GM13976 (cell line): ENCODE measurements around the gene SERP2.

Experiments
- DNase-seq: peaks from one replicate; pipeline ENCODE4 v3.0.0; 2012; ENCODE audit warnings: low spot score
- in situ Hi-C: fragments of 300-500 bp; cut with MboI; formaldehyde crosslinking; loops from one replicate; pipeline ENCODE4 v1.12.0; 2022; ENCODE audit warnings: low sequenced_read_pairs, mixed read lengths, inconsistent platforms; ENCODE audit not compliant: unreplicated experiment
- TF ChIP-seq, protein P1 (sequence below): IDR thresholded peaks from 2 replicates; pipeline ENCODE4 v1.5.1; 2012; ENCODE audit warnings: borderline replicate concordance, mild to moderate bottlenecking; ENCODE audit not compliant: insufficient read depth; ENCODE audit errors: extremely low read depth, missing control alignments, control extremely low read depth

SERP2 gene

DNA sequence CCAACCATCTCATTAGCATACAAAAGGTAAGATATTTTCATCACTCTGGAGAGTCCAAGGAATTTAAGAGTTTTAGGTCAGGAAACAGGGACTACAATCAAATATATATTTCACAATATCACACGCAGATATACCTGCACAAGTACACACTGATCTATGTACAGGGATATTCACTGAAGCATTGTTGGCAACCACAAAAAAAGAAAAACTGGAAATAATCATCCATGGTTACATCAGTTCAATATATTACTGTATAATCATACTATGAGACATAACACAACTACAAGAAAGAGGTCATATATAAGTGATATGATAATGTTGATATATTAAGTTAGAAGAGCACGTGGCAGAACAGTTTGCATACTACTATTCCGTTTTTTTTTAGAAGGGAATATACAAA lies 2.2 kb upstream of the SERP2 start:
- no peak for DNase-seq
- in situ Hi-C loops, result no loop called here
- TF ChIP-seq, protein P1, sequence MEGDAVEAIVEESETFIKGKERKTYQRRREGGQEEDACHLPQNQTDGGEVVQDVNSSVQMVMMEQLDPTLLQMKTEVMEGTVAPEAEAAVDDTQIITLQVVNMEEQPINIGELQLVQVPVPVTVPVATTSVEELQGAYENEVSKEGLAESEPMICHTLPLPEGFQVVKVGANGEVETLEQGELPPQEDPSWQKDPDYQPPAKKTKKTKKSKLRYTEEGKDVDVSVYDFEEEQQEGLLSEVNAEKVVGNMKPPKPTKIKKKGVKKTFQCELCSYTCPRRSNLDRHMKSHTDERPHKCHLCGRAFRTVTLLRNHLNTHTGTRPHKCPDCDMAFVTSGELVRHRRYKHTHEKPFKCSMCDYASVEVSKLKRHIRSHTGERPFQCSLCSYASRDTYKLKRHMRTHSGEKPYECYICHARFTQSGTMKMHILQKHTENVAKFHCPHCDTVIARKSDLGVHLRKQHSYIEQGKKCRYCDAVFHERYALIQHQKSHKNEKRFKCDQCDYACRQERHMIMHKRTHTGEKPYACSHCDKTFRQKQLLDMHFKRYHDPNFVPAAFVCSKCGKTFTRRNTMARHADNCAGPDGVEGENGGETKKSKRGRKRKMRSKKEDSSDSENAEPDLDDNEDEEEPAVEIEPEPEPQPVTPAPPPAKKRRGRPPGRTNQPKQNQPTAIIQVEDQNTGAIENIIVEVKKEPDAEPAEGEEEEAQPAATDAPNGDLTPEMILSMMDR, result no peak

DNA sequence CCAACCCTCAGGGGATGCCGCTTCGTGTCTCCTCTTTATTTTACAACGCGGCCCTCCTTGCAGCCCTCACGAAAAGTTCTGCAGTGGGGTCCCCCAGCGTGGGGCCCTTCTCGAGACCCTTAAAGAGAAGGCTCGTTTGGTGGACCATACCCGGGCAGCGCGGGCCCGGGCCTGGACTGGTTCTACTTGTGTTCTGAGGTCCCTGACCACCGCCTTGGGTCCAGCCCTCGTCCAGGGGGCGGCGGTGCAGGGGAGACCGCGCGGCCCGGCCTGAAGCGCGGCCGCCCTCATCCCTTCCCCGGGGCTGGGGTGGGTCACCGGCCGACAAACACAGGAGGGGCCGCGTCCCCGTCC lies 400 bp upstream of the SERP2 start:
- in situ Hi-C loops, result no loop called here
- TF ChIP-seq, protein P1, result no peak
- no peak for DNase-seq

DNA sequence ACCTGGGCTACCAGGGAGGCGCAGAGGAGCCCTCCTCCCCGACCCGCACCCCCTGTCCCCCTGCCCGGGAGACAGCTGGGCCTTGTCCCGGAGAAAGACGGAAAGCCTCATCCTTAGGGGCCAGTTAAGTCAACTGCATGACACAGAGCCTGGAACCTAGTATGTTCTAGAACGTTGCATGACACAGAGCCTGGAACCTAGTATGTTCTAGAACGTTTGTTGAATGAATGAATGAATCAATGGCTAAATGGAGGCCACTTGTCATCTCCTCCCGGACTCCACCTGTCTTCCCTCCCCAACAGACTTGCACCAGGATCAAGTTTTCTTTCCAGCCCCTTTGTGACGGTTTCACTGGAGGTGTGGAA lies 706 bp downstream of the SERP2 start:
- TF ChIP-seq, protein P1, result no peak
- in situ Hi-C loops, result no loop called here
- no peak for DNase-seq

DNA sequence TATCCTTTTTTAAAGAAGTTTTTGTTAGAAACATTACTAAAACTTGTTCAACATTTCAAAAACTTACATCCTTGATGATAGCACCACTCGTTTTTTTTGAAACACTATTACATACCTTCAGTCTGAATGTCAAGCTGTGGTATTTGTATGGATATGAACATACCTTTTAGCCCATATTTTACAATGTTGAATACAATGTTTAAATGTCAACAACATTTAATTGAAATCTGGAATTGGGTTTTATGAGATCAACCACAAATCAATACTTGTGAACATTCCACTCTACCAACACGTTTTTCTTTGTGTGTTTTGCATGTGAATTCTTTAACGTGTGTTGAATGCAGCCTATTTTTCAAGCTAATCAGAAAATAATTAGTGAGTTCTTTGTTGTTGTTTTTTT lies 4.7 kb downstream of the SERP2 start:
- no peak for DNase-seq
- in situ Hi-C loops, result no loop called here
- TF ChIP-seq, protein P1, result no peak

DNA sequence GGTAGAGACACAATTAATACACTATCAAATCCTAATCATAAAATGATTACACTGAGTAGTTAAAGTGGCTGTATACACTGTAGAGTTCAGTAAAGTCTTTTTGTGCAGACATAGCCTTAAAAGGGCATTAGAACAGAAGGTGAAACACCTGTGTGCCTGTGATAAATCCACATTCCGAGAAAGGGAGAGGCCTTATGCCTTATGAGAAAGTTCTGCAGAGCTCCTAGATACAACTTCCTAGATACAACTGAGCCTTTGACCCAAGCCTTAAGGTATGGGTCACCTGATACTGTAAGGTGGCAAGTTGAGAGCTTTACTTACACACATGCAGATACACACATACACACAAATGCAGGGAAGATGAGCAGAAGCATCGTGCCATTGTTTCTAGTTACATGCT lies 6.3 kb downstream of the SERP2 start:
- in situ Hi-C loops, result no loop called here
- no peak for DNase-seq
- TF ChIP-seq, protein P1, result no peak

DNA sequence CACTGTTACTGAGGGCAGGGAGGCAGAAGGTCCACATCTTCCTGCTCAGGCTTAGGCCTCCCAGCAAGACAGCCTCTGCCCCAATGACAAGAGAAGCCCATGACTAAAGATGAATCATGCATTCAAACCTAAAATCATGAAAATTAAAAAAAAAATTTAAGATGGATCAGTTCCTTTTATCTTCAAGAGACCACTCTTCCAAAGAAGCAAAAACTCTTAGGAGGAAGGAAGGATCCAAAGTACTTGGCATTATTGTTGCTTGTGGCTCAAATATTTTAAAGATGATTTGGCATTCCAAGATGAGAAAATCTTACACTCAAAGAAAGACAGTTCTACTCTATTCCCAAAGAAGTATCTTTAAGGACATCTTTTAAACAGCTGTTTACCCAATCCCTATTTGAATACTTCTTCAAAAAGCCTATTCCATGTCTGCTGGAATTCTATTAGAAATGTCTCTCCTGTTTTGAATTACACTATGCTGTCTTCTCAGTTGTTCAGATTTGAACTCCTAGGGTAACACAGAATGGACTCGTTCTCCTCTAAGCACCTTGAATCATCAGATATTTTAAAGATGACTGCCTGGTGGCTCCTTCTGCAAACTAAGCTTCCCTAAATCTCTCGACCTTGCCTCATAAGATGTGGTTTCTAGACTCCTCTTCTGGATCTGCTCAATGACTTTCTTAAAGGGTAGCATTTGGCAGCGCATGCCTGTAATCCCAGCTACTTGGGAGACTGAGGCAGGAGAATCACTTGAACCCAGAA lies 7.0 kb downstream of the SERP2 start:
- DNase-seq, result no peak
- TF ChIP-seq, protein P1, result no peak
- in situ Hi-C loops, result no loop called here
